SK-N-SH (cell line): ENCODE data around the gene IL10RB. TPM values are rescaled to one million over a fixed set of nuclear protein-coding genes. Genes with fewer than 3 reads are reported as not detected.

ENCODE experiments used
- CTCF ChIA-PET: fragments of 300-600, 350-600 bp; formaldehyde crosslinking; extraction: SDS; loops from one replicate; lab custom pipeline; 2021; lab: Yijun Ruan, JAX
- POLR2A ChIA-PET: fragments of 350-600 bp; sonication (Branson Sonifier 250); formaldehyde crosslinking; extraction: SDS; loops from one replicate; lab custom pipeline; 2020; ENCODE audit warnings: antibody characterized with exemption, inconsistent platforms; lab: Yijun Ruan, JAX
- DNase-seq: peaks from one replicate; pipeline ENCODE4 v3.0.0; 2012
- H2AFZ ChIP-seq: fragments of 200-600 bp; sonication (generic); 2 replicates; pipeline ENCODE4 v1.8.1; 2016; ENCODE audit warnings: antibody characterized with exemption, mild to moderate bottlenecking, low read depth
- H3F3A ChIP-seq: fragments of 200-600 bp; sonication (generic); replicated peaks from 2 replicates; pipeline ENCODE3; 2016; ENCODE audit warnings: antibody characterized with exemption, mild to moderate bottlenecking; ENCODE audit not compliant: insufficient read depth
- H3K27ac ChIP-seq, 2 experiments: fragments of 200-500 bp in 1 of 2; fragments of 200-600 bp in 1 of 2; sonication (Bioruptor generic) in 1 of 2; sonication (generic), shearing (Covaris generic) in 1 of 2; 2 replicates each; pipeline versions ENCODE4 v1.5.1 to v1.6.1; 2014 to 2016; ENCODE audit warnings: low read depth in 2 of 2, inconsistent platforms in 1 of 2, low read length in 1 of 2, mild to moderate bottlenecking in 1 of 2, mixed read lengths in 1 of 2
- H3K27me3 ChIP-seq: fragments of 200-600 bp; sonication (generic), shearing (Covaris generic); 2 replicates; pipeline ENCODE4 v1.6.1; 2016; ENCODE audit warnings: mixed run types; ENCODE audit not compliant: insufficient read depth
- H3K36me3 ChIP-seq, 2 experiments: fragments of 200-500 bp in 1 of 2; fragments of 200-600 bp in 1 of 2; sonication (Bioruptor generic) in 1 of 2; sonication (generic) in 1 of 2; replicated peaks in 1 of 2; 2 replicates each; pipeline versions ENCODE3 to v1.5.1; 2014 to 2016; ENCODE audit warnings: low read length in 1 of 2, mild to moderate bottlenecking in 1 of 2; ENCODE audit not compliant: insufficient read depth in 2 of 2, control insufficient read depth in 1 of 2
- H3K4me1 ChIP-seq, 2 experiments: fragments of 200-500 bp in 1 of 2; fragments of 200-600 bp in 1 of 2; sonication (Bioruptor generic) in 1 of 2; sonication (generic), shearing (Covaris generic) in 1 of 2; 2 replicates each; pipeline versions ENCODE4 v1.5.1 to v1.6.1; 2014 to 2016; ENCODE audit warnings: low read depth in 1 of 2, low read length in 1 of 2, mixed run types in 1 of 2; ENCODE audit not compliant: insufficient read depth in 2 of 2, control insufficient read depth in 1 of 2
- H3K4me2 ChIP-seq: fragments of 200-600 bp; sonication (generic), shearing (Covaris generic); 2 replicates; pipeline ENCODE4 v1.6.1; 2017; ENCODE audit warnings: mixed run types
- H3K4me3 ChIP-seq, 2 experiments: fragments of 200-500 bp in 1 of 2; fragments of 200-600 bp in 1 of 2; sonication (Bioruptor generic) in 1 of 2; sonication (generic), shearing (Covaris generic) in 1 of 2; 2 replicates each; pipeline versions ENCODE4 v1.5.1 to v1.8.1; 2014 to 2016; ENCODE audit warnings: low read depth in 2 of 2, inconsistent platforms in 1 of 2, low read length in 1 of 2, mild to moderate bottlenecking in 1 of 2, mixed read lengths in 1 of 2, moderate library complexity in 1 of 2
- H3K79me2 ChIP-seq: fragments of 200-600 bp; sonication (generic); 2 replicates; pipeline ENCODE4 v1.8.1; 2017; ENCODE audit warnings: mild to moderate bottlenecking; ENCODE audit not compliant: insufficient read depth
- H3K9ac ChIP-seq: fragments of 200-600 bp; sonication (generic); 2 replicates; pipeline ENCODE4 v1.6.1; 2017; ENCODE audit warnings: mixed run types
- H3K9me2 ChIP-seq: fragments of 200-600 bp; sonication (generic); 2 replicates; pipeline ENCODE4 v1.6.1; 2017; ENCODE audit warnings: mixed run types
- H3K9me3 ChIP-seq: fragments of 200-600 bp; sonication (generic); 2 replicates; pipeline ENCODE4 v1.6.1; 2017; ENCODE audit warnings: mixed run types, mild to moderate bottlenecking, moderate library complexity
- H4K20me1 ChIP-seq: fragments of 200-600 bp; sonication (generic); 2 replicates; pipeline ENCODE4 v1.6.1; 2017; ENCODE audit warnings: mild to moderate bottlenecking, mixed run types; ENCODE audit not compliant: insufficient read depth
- CTCF ChIP-seq: fragments of 200-600 bp; sonication (generic); IDR thresholded peaks from 2 replicates; pipeline ENCODE4 v1.6.1; 2017; ENCODE audit warnings: antibody characterized with exemption, mild to moderate bottlenecking, moderate library complexity
- ELF1 ChIP-seq: IDR thresholded peaks from 2 replicates; pipeline ENCODE4 v1.4.0; 2012
- FOSL2 ChIP-seq: IDR thresholded peaks from 2 replicates; pipeline ENCODE4 v1.4.0; 2012; ENCODE audit warnings: low read depth, mild to moderate bottlenecking, moderate library complexity, borderline replicate concordance
- FOXJ3 ChIP-seq: sonication (generic); formaldehyde crosslinking; IDR thresholded peaks from 2 replicates; pipeline ENCODE4 v1.5.1; 2020; ENCODE audit warnings: mild to moderate bottlenecking, missing genetic modification reagents
- FOXM1 ChIP-seq: IDR thresholded peaks from 2 replicates; pipeline ENCODE4 v1.4.0; 2012; ENCODE audit warnings: low read depth, mild to moderate bottlenecking
- IRF3 ChIP-seq: fragments of 150-350 bp; IDR thresholded peaks from 2 replicates; pipeline ENCODE4 v1.6.1; 2016; ENCODE audit warnings: mild to moderate bottlenecking, low read depth, low read length
- JUND ChIP-seq: IDR thresholded peaks from 2 replicates; pipeline ENCODE4 v1.4.0; 2012
- MAX ChIP-seq: IDR thresholded peaks from 2 replicates; pipeline ENCODE4 v1.4.0; 2012; ENCODE audit warnings: low read depth
- MXI1 ChIP-seq: IDR thresholded peaks from 2 replicates; pipeline ENCODE4 v1.6.1; 2012; ENCODE audit warnings: mild to moderate bottlenecking, low read depth, low read length, improper control_type of control experiment
- NFIC ChIP-seq: IDR thresholded peaks from 2 replicates; pipeline ENCODE4 v1.4.0; 2012; ENCODE audit warnings: borderline replicate concordance
- POLR2AphosphoS5 ChIP-seq: IDR thresholded peaks from 2 replicates; pipeline ENCODE4 v1.6.1; 2012; ENCODE audit warnings: low read depth, low read length
- RAD21 ChIP-seq: IDR thresholded peaks from 2 replicates; pipeline ENCODE4 v1.6.1; 2012; ENCODE audit warnings: mild to moderate bottlenecking, low read length
- RCOR1 ChIP-seq: fragments of 150-350 bp; IDR thresholded peaks from 2 replicates; pipeline ENCODE4 v1.6.1; 2017; ENCODE audit warnings: antibody characterized with exemption, low read length
- REST ChIP-seq: IDR thresholded peaks from 2 replicates; pipeline ENCODE4 v1.6.1; 2012; ENCODE audit warnings: mild to moderate bottlenecking, low read depth, low read length, moderate library complexity
- SIN3A ChIP-seq: IDR thresholded peaks from 2 replicates; pipeline ENCODE4 v1.6.1; 2012; ENCODE audit warnings: low read depth, mild to moderate bottlenecking, low read length, moderate library complexity, borderline replicate concordance
- TCF12 ChIP-seq: IDR thresholded peaks from 2 replicates; pipeline ENCODE4 v1.4.0; 2012
- TEAD4 ChIP-seq: IDR thresholded peaks from 2 replicates; pipeline ENCODE4 v1.4.0; 2012; ENCODE audit warnings: mild to moderate bottlenecking, borderline replicate concordance; ENCODE audit not compliant: insufficient read depth
- USF1 ChIP-seq: IDR thresholded peaks from 2 replicates; pipeline ENCODE4 v1.4.0; 2012; ENCODE audit warnings: low read depth, borderline replicate concordance
- USF2 ChIP-seq: fragments of 150-350 bp; IDR thresholded peaks from 2 replicates; pipeline ENCODE4 v1.6.1; 2017; ENCODE audit warnings: antibody characterized with exemption, low read length, low read depth, borderline replicate concordance
- YY1 ChIP-seq: IDR thresholded peaks from 2 replicates; pipeline ENCODE4 v1.4.0; 2012; ENCODE audit warnings: low read depth, mild to moderate bottlenecking
- WGBS: methylation state at CpG from one replicate; pipeline ENCODE4 v1.1.6; 2017; ENCODE audit warnings: low lambda C conversion rate; 5-methylcytosine and 5-hydroxymethylcytosine counted together
- polyA plus RNA-seq, 3 experiments: library from polyadenylated mRNA; depleted of rRNA; stranded (reverse); fragments of >200 nt; gene quantifications; 2 replicates each; pipeline ENCODE4 v1.2.3, GENCODE V29; 2012

The IL10RB gene
- polyA plus RNA-seq, 1 of the 3 experiments (the other 2 are of a cell fraction): 20.1 TPM

GRCh38 chr21:33314111-33314510 is 47.9 kb downstream of the IL10RB start (continued):
- TF ChIP-seq REST (no peak), FOSL2 (no peak), MAX (no peak)
- TF ChIP-seq, all 33 proteins: peak for 0

- H3K79me2 ChIP-seq: no peaks in the 10 kb centered on the region
- H3K36me3 ChIP-seq: no peaks in the 10 kb centered on the region
- peaks cover 11% of the 10 kb centered on the region; the same call in 1 of the 2 replicates for H3K27me3 ChIP-seq
- H3K9me2 ChIP-seq: no peaks in the 10 kb centered on the region
- WGBS: 48% methylated on average over 5 of the region's 5 CpGs
- CTCF ChIA-PET: no interaction called here
- H3K9ac ChIP-seq: no peak overlapping the region
- no peak overlapping the region for H3K27ac ChIP-seq
- no peak overlapping the region for H2AFZ ChIP-seq
- POLR2A ChIA-PET: no interaction called here
- no peak overlapping the region for H3K4me2 ChIP-seq
- H3F3A ChIP-seq: no peaks in the 10 kb centered on the region
- H3K4me3 ChIP-seq: no peak overlapping the region
- peaks cover 7% of the 10 kb centered on the region; the same call in 1 of the 2 replicates for H3K9me3 ChIP-seq
- no peaks in the 10 kb centered on the region for H4K20me1 ChIP-seq
- no peak for DNase-seq
- H3K4me1 ChIP-seq: no peaks in the 10 kb centered on the region
- no peak for TF ChIP-seq POLR2AphosphoS5
- TF ChIP-seq MXI1: no peak
- TF ChIP-seq USF1: no peak
- no peak for TF ChIP-seq RCOR1
- no peak for TF ChIP-seq FOSL2
- TF ChIP-seq TCF12: no peak
- TF ChIP-seq FOXJ3: no peak
- no peak for TF ChIP-seq RAD21
- no peak for TF ChIP-seq SIN3A
- no peak for TF ChIP-seq NFIC
- TF ChIP-seq CTCF: no peak
- TF ChIP-seq TEAD4: no peak
- no peak for TF ChIP-seq IRF3
- no peak for TF ChIP-seq JUND
- TF ChIP-seq ELF1: no peak
- TF ChIP-seq USF2: no peak
- TF ChIP-seq FOXM1: no peak
- TF ChIP-seq MAX: no peak
- no peak for TF ChIP-seq YY1
Observed at GRCh38 chr21:33315946-33316710, 50.0 kb downstream of the IL10RB start.
